HL-60 (cell line): Measurements from ENCODE around the gene IL4R.
"Not testable (repeated sequence)": the region's sequence is repeated elsewhere in the genome, so short reads cannot be mapped to it uniquely, and the experiment has no call there.

Experiments
- DNase-seq, 2 experiments: peaks; one replicate each; pipeline ENCODE4 v3.0.0-alpha.2; 2010 to 2020; ENCODE audit warnings: low read depth in 1 of 2, low spot score in 1 of 2
- H3K27ac ChIP-seq: fragments of 250-450 bp; sonication (Bioruptor Pico); replicated peaks from 2 replicates; pipeline ENCODE4 v1.5.1; 2020; ENCODE audit warnings: mild to moderate bottlenecking, moderate library complexity
- H3K27me3 ChIP-seq: fragments of 250-450 bp; sonication (Bioruptor Pico); 2 replicates; pipeline ENCODE4 v1.5.1; 2021; ENCODE audit warnings: mild to moderate bottlenecking, moderate library complexity; ENCODE audit not compliant: insufficient read depth, poor library complexity, severe bottlenecking
- H3K4me3 ChIP-seq: replicated peaks from 2 replicates; pipeline ENCODE4 v1.5.1; 2011; ENCODE audit warnings: mild to moderate bottlenecking, control low read depth, low read length; ENCODE audit not compliant: insufficient read depth
- CTCF ChIP-seq: IDR thresholded peaks from one replicate; pipeline ENCODE4 v1.5.1; 2011; ENCODE audit warnings: low read length, control low read depth, inconsistent platforms; ENCODE audit not compliant: insufficient read depth
- GABPA ChIP-seq: IDR thresholded peaks from 2 replicates; pipeline ENCODE4 v1.6.1; 2012; ENCODE audit warnings: low read depth
- POLR2AphosphoS5 ChIP-seq: IDR thresholded peaks from 2 replicates; pipeline ENCODE4 v1.6.1; 2012; ENCODE audit warnings: low read depth
- REST ChIP-seq: IDR thresholded peaks from 2 replicates; pipeline ENCODE4 v1.6.1; 2012; ENCODE audit warnings: low read depth; ENCODE audit not compliant: insufficient replicate concordance
- SPI1 ChIP-seq: IDR thresholded peaks from 2 replicates; pipeline ENCODE4 v1.6.1; 2012; ENCODE audit warnings: low read depth, mild to moderate bottlenecking, borderline replicate concordance

IL4R gene

GRCh38 chr16:27273670-27274423, 39.9 kb upstream of the IL4R start:
- Histone ChIP-seq H3K27me3 (no peaks in the 10 kb centered on the region), H3K27ac (no peak overlapping the region), H3K4me3 (no peak overlapping the region)
- no peak for DNase-seq
- TF ChIP-seq SPI1 (no peak), CTCF (no peak), GABPA (no peak), POLR2AphosphoS5 (no peak), REST (no peak)

- not testable (repeated sequence) for DNase-seq, H3K27ac ChIP-seq, H3K4me3 ChIP-seq, H3K27me3 ChIP-seq
Observed at GRCh38 chr16:27274424-27274874, 39.3 kb upstream of the IL4R start.

- TF ChIP-seq GABPA (no peak), POLR2AphosphoS5 (no peak), CTCF (no peak), REST (no peak), SPI1 (no peak)
- no peak overlapping the region for H3K27ac ChIP-seq
- no peak overlapping the region for H3K4me3 ChIP-seq
- no peaks in the 10 kb centered on the region for H3K27me3 ChIP-seq
- DNase-seq, result no peak
Observed at GRCh38 chr16:27275394-27275793, 38.4 kb upstream of the IL4R start.

- Histone ChIP-seq H3K4me3 (no peak overlapping the region), H3K27me3 (no peaks in the 10 kb centered on the region), H3K27ac (no peak overlapping the region)
- DNase-seq, result no peak
- TF ChIP-seq SPI1, result no peak
- TF ChIP-seq POLR2AphosphoS5, result no peak
- no peak for TF ChIP-seq GABPA
- no peak for TF ChIP-seq REST
- TF ChIP-seq CTCF, result no peak
Observed at GRCh38 chr16:27281243-27281642, 32.5 kb upstream of the IL4R start.
